ENCODE data around the gene PTP4A2. TPM values are rescaled to one million over a fixed set of nuclear protein-coding genes. Genes with fewer than 3 reads are reported as not detected.

The PTP4A2 gene
- total RNA-seq, 1 experiment from 2014 or later = 169 TPM

GRCh38 chr1:31859044-31859443, 79.1 kb downstream of the PTP4A2 start:
- Mint-ChIP-seq H3K36me3 (ENCODE audit: insufficient read depth, unreplicated experiment) (no peaks in the 10 kb centered on the region), H3K4me3 (ENCODE audit: unreplicated experiment) (no peak overlapping the region), H3K4me1 (ENCODE audit: low read depth, unreplicated experiment) (no peaks in the 10 kb centered on the region), H3K27me3 (ENCODE audit: insufficient read depth, unreplicated experiment) (no peaks in the 10 kb centered on the region), H3K27ac (ENCODE audit: unreplicated experiment) (peak overlapping the region; percentile 5), H3K9me3 (ENCODE audit: unreplicated experiment) (peaks cover 11% of the 10 kb centered on the region)
- H3K4me3 ChIP-seq (ENCODE audit: low read depth, low read length) = no peak overlapping the region
- no peak for TF ChIP-seq CTCF (IDR thresholded peaks at IDR 0.05; ENCODE audit: insufficient read depth in 1 of 2, low read depth in 1 of 2, low read length in 1 of 2, severe bottlenecking in 1 of 2, unreplicated experiment in 1 of 2)
- H3K4me1 ChIP-seq = peaks cover 18% of the 10 kb centered on the region
- no peak for DNase-seq
- ChIA-PET CTCF (interaction anchor here (0.6 kb wide), 1 partner anchor 714 kb away, joined by 4 read pairs; no protein-coding TSS in a partner anchor), POLR2A (no interaction called here)
- H3K9me3 ChIP-seq = no peaks in the 10 kb centered on the region
- intact Hi-C loops (cut with micrococcal nuclease; ENCODE audit: unreplicated experiment) = no loop called here
- BruUV-seq (replicated peaks) = no TSS peak
- no peaks in the 10 kb centered on the region for H3K27me3 ChIP-seq (replicated peaks; ENCODE audit: control insufficient read depth, insufficient read depth, low read length)
- H3K36me3 ChIP-seq (ENCODE audit: control insufficient read depth, insufficient read depth, low read length) = no peaks in the 10 kb centered on the region

DNA sequence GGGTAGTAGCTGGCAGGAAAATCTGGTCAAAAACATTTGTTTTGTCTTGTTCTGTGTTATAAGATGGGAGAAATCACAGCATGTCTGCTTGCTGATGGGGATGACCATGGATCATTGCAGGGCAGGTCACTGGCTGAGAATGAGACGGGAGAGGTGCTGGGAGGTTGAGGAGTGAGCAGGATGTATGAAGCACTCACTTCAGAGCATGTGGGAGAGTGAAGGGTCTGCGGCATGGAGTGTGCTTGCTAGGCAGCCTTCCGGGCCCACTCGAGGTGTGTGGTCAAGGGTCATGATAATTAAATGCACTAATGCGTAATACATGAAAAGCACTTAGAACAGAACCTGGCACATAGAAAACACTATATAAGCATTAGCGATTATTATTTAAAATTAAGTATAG, 80.3 kb downstream of the PTP4A2 start:
- Histone ChIP-seq H3K36me3 (ENCODE audit: control insufficient read depth, insufficient read depth, low read length) (no peaks in the 10 kb centered on the region), H3K4me3 (ENCODE audit: low read depth, low read length) (no peak overlapping the region), H3K4me1 (peaks cover 18% of the 10 kb centered on the region), H3K9me3 (no peaks in the 10 kb centered on the region), H3K27me3 (replicated peaks; ENCODE audit: control insufficient read depth, insufficient read depth, low read length) (no peaks in the 10 kb centered on the region)
- BruUV-seq (replicated peaks) = no TSS peak
- CTCF ChIA-PET = no interaction called here
- no peak overlapping the region for H3K27ac Mint-ChIP-seq (ENCODE audit: unreplicated experiment)
- no peaks in the 10 kb centered on the region for H3K36me3 Mint-ChIP-seq (ENCODE audit: insufficient read depth, unreplicated experiment)
- intact Hi-C loops (cut with micrococcal nuclease; ENCODE audit: unreplicated experiment) = no loop called here
- H3K4me1 Mint-ChIP-seq (ENCODE audit: low read depth, unreplicated experiment) = no peaks in the 10 kb centered on the region
- H3K9me3 Mint-ChIP-seq (ENCODE audit: unreplicated experiment) = peaks cover 11% of the 10 kb centered on the region
- POLR2A ChIA-PET = no interaction called here
- no peak for DNase-seq
- H3K27me3 Mint-ChIP-seq (ENCODE audit: insufficient read depth, unreplicated experiment) = no peaks in the 10 kb centered on the region
- H3K4me3 Mint-ChIP-seq (ENCODE audit: unreplicated experiment) = no peak overlapping the region
- no peak for TF ChIP-seq CTCF (IDR thresholded peaks at IDR 0.05; ENCODE audit: insufficient read depth in 1 of 2, low read depth in 1 of 2, low read length in 1 of 2, severe bottlenecking in 1 of 2, unreplicated experiment in 1 of 2)

Other genes starting within 250 kb of the PTP4A2 start
- gene COL16A1, start 234.4 kb downstream of the PTP4A2 start, total RNA-seq (2022) = 0.44 and 0.50 TPM in 2 replicates
- gene ADGRB2, start 174.0 kb downstream of the PTP4A2 start, total RNA-seq (2022) = 1.4 and 2.2 TPM in 2 replicates
- gene SPOCD1, start 122.3 kb downstream of the PTP4A2 start, total RNA-seq (2022) = 0.26 and 0.66 TPM in 2 replicates
- gene KHDRBS1, start 75.5 kb upstream of the PTP4A2 start, total RNA-seq (2022) = 131 and 137 TPM in 2 replicates
- 9.8 and 12.1 TPM in 2 replicates for gene TMEM39B, start 134.6 kb upstream of the PTP4A2 start, total RNA-seq (2022)
- gene KPNA6, start 169.7 kb upstream of the PTP4A2 start, total RNA-seq (2022) = 49.8 and 52.8 TPM in 2 replicates
- 33.2 and 35.0 TPM in 2 replicates for gene TXLNA, start 241.3 kb upstream of the PTP4A2 start, total RNA-seq (2022)

Data from Caco-2 (cell line).